ENCODE results near the gene SMURF2.

SMURF2 gene

GRCh38 chr17:64504769-64505339 lies 157.3 kb downstream of the SMURF2 start:
- DNase-seq (ENCODE audit: low read depth in 2 of 3, low spot score in 2 of 3): no peak

- DNase-seq (ENCODE audit: low read depth in 2 of 3, low spot score in 2 of 3): no peak
These were observed 158.0 kb downstream of the SMURF2 start for GRCh38 chr17:64503821-64504768.

GRCh38 chr17:64503341-64503740 lies 158.8 kb downstream of the SMURF2 start:
- no peak for DNase-seq (ENCODE audit: low read depth in 2 of 3, low spot score in 2 of 3)

GRCh38 chr17:64502809-64503208 lies 159.3 kb downstream of the SMURF2 start:
- DNase-seq (ENCODE audit: low read depth in 2 of 3, low spot score in 2 of 3): no peak

GRCh38 chr17:64502021-64502420 lies 160.1 kb downstream of the SMURF2 start:
- DNase-seq (ENCODE audit: low read depth in 2 of 3, low spot score in 2 of 3): no peak

- DNase-seq (ENCODE audit: low read depth in 2 of 3, low spot score in 2 of 3): no peak
These were observed 161.0 kb downstream of the SMURF2 start for GRCh38 chr17:64500862-64501765.

GRCh38 chr17:64500487-64500859 lies 161.6 kb downstream of the SMURF2 start:
- DNase-seq (ENCODE audit: low read depth in 2 of 3, low spot score in 2 of 3): no peak

- DNase-seq (ENCODE audit: low read depth in 2 of 3, low spot score in 2 of 3): no peak
These were observed 162.2 kb downstream of the SMURF2 start for GRCh38 chr17:64499805-64500486.

- DNase-seq (ENCODE audit: low read depth in 2 of 3, low spot score in 2 of 3): no peak
These were observed 163.6 kb downstream of the SMURF2 start for GRCh38 chr17:64498308-64499203.

GRCh38 chr17:64497565-64498035 lies 164.5 kb downstream of the SMURF2 start:
- DNase-seq (ENCODE audit: low read depth in 2 of 3, low spot score in 2 of 3): peak in 1 of 3 experiments; percentile 51

- DNase-seq (ENCODE audit: low read depth in 2 of 3, low spot score in 2 of 3): peak; percentile 91 to 96 (median 95)
These were observed 165.1 kb downstream of the SMURF2 start, which contains the start of gene POLG2 for GRCh38 chr17:64496786-64497564. POLG2 (minus strand) TSS chr17:64497054; CDS start chr17:64496968, 86 bp downstream.

GRCh38 chr17:64496348-64496785 lies 165.7 kb downstream of the SMURF2 start:
- no peak for DNase-seq (ENCODE audit: low read depth in 2 of 3, low spot score in 2 of 3)

All from activated CD8-positive, alpha-beta memory T cell treated with anti-CD3 and anti-CD28 coated beads for 48 hours (primary cell).